ENCODE measurements around the gene RAB4B.

DNA sequence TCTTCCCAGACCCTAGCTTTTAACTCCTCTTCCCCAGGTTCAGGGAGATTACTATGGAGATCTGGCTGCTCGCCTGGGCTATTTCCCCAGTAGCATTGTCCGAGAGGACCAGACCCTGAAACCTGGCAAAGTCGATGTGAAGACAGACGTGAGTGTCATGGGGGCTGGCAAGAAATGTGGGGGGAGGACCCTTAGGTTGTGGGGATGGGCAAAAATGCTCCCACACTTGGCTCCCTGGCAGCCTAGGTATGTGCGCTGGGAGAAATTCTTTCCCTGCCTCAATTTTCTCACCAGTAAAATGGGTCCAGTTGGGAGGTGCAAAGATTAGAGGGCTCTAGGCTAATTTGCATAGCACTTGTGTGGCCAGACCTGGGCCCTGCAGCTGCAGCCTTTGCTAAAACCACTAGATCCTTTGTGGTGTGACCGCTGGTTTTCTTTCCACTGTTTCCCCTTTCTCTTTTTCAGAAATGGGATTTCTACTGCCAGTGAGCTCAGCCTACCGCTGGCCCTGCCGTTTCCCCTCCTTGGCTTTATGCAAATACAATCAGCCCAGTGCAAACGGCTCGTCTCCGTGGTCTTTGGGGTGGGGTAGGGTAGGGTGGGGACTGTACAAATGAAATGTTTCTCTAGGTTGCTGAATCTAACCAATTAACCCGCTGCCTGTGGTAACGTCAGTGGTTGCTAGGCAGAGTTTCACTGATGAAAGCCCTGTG, 959 bp upstream of the RAB4B start:
- TF ChIP-seq GATA2 (IDR thresholded peaks at IDR 0.05; ENCODE audit: low read depth, low read length) = no peak
- TF ChIP-seq GATA3 (IDR thresholded peaks at IDR 0.05; ENCODE audit: low read depth, low read length) = no peak
